K562 (cell line): Measurements from ENCODE around the gene IRS1.

Experiments used
- FOSL1 ChIP-seq: fragments of 200-800 bp; sonication (Bioruptor generic); conservative IDR thresholded peaks from 2 replicates; pipeline ENCODE4 v1.6.1; 2016; ENCODE audit warnings: missing genetic modification characterization, missing compliant biosample characterization
- NFE2L1 ChIP-seq: fragments of 450-650 bp; IDR thresholded peaks from 2 replicates; pipeline ENCODE4 v1.6.1; 2016; ENCODE audit warnings: missing genetic modification characterization, low read depth, mild to moderate bottlenecking, missing compliant biosample characterization, moderate library complexity, borderline replicate concordance
- PHB2 ChIP-seq: fragments of 450-650 bp; IDR thresholded peaks from 2 replicates; pipeline ENCODE4 v1.6.1; 2017; ENCODE audit warnings: low read depth
- RFX5 ChIP-seq: IDR thresholded peaks from 2 replicates; pipeline ENCODE4 v1.6.1; 2011; ENCODE audit warnings: low read depth, mild to moderate bottlenecking, improper control_type of control experiment, low read length
- SOX6 ChIP-seq: fragments of 450-650 bp; IDR thresholded peaks from 2 replicates; pipeline ENCODE4 v1.6.1; 2014; ENCODE audit warnings: mild to moderate bottlenecking
- TARDBP ChIP-seq: fragments of 450-650 bp; IDR thresholded peaks from 2 replicates; pipeline ENCODE4 v1.6.1; 2016
- ZNF274 ChIP-seq: IDR thresholded peaks from 2 replicates; pipeline ENCODE4 v1.6.1; 2011; ENCODE audit warnings: low read depth, mild to moderate bottlenecking, low read length, moderate library complexity, borderline replicate concordance
- TF ChIP-seq, protein P1 (sequence below): IDR thresholded peaks from 2 replicates; pipeline ENCODE4 v1.6.1; 2016; ENCODE audit warnings: missing genetic modification characterization, missing compliant biosample characterization
- TF ChIP-seq, protein P2 (sequence below): sonication (generic); formaldehyde crosslinking; IDR thresholded peaks from 2 replicates; pipeline ENCODE4 v1.8.0; 2022; ENCODE audit warnings: mild to moderate bottlenecking, missing genetic modification reagents, borderline replicate concordance
- TF ChIP-seq, protein P3 (sequence below): fragments of 250-450 bp; sonication (Bioruptor Pico); IDR thresholded peaks from 2 replicates; pipeline ENCODE4 v1.4.0; 2020
- TF ChIP-seq, protein P4 (sequence below), 3 experiments: IDR thresholded peaks in 2 of 3; conservative IDR thresholded peaks in 1 of 3; 2 replicates each; pipeline ENCODE4 v1.5.1; 2011 to 2012; ENCODE audit warnings: low read length in 3 of 3, mild to moderate bottlenecking in 3 of 3, control low read depth in 2 of 3, improper control_type of control experiment in 1 of 3, inconsistent platforms in 1 of 3, low read depth in 1 of 3, mixed read lengths in 1 of 3, moderate library complexity in 1 of 3; ENCODE audit not compliant: insufficient read depth in 2 of 3
- TF ChIP-seq, protein P5 (sequence below): sonication (generic); formaldehyde crosslinking; IDR thresholded peaks from 2 replicates; pipeline ENCODE4 v1.4.0; 2020; ENCODE audit warnings: mild to moderate bottlenecking, missing genetic modification reagents
- TF ChIP-seq, protein P6 (sequence below), 2 experiments: IDR thresholded peaks; 2 replicates each; pipeline ENCODE4 v1.6.1; 2012; ENCODE audit warnings: improper control_type of control experiment in 2 of 2, low read depth in 2 of 2, low read length in 2 of 2, borderline replicate concordance in 1 of 2

DNA sequence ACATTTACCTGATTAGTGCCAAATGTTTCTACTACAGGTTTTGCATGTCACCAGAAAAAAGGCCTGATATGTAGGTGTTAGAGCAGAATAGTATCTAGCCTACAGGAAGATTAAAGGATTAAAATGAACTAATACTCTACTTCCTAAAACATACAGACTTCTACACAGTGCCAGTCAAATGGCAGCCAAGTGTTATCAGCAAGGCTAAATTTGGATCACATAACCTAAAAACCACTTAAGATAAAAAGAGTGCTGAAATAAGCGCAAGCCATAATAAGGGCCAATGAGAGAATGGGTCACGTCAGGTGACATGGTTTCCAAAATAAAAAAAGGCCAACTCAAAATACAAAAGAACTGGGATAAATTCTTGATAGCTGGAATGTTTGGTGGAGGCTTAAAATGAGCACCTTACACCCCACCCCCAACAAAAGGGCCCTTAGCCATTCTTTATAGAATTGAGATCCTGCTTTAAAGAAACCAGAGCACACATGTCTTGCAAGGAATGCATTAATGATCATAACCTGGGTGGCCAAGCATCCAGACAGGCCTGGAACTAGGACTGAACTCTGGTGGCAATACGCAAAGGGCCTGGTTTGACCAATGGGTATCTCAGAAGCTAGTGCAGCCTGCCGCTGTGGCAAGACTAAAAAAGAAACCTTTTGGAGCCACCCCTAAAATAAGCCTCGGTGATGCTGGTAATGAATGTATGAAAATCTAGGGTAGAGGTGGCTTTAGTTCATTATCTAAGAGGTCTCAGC is 32.4 kb downstream of the IRS1 start:
- TF ChIP-seq RFX5 (no peak), TARDBP (no peak), PHB2 (no peak), ZNF274 (no peak), FOSL1 (tag) (no peak), NFE2L1 (tag) (no peak), SOX6 (no peak)
- TF ChIP-seq, protein P1, sequence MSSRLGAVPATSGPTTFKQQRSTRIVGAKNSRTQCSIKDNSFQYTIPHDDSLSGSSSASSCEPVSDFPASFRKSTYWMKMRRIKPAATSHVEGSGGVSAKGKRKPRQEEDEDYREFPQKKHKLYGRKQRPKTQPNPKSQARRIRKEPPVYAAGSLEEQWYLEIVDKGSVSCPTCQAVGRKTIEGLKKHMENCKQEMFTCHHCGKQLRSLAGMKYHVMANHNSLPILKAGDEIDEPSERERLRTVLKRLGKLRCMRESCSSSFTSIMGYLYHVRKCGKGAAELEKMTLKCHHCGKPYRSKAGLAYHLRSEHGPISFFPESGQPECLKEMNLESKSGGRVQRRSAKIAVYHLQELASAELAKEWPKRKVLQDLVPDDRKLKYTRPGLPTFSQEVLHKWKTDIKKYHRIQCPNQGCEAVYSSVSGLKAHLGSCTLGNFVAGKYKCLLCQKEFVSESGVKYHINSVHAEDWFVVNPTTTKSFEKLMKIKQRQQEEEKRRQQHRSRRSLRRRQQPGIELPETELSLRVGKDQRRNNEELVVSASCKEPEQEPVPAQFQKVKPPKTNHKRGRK (tag): no peak
- TF ChIP-seq, protein P2, sequence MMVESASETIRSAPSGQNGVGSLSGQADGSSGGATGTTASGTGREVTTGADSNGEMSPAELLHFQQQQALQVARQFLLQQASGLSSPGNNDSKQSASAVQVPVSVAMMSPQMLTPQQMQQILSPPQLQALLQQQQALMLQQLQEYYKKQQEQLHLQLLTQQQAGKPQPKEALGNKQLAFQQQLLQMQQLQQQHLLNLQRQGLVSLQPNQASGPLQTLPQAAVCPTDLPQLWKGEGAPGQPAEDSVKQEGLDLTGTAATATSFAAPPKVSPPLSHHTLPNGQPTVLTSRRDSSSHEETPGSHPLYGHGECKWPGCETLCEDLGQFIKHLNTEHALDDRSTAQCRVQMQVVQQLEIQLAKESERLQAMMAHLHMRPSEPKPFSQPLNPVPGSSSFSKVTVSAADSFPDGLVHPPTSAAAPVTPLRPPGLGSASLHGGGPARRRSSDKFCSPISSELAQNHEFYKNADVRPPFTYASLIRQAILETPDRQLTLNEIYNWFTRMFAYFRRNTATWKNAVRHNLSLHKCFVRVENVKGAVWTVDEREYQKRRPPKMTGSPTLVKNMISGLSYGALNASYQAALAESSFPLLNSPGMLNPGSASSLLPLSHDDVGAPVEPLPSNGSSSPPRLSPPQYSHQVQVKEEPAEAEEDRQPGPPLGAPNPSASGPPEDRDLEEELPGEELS (CRISPR knock-in tag): no peak
- TF ChIP-seq, protein P3, sequence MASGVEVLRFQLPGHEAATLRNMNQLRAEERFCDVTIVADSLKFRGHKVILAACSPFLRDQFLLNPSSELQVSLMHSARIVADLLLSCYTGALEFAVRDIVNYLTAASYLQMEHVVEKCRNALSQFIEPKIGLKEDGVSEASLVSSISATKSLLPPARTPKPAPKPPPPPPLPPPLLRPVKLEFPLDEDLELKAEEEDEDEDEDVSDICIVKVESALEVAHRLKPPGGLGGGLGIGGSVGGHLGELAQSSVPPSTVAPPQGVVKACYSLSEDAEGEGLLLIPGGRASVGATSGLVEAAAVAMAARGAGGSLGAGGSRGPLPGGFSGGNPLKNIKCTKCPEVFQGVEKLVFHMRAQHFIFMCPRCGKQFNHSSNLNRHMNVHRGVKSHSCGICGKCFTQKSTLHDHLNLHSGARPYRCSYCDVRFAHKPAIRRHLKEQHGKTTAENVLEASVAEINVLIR (CRISPR knock-in tag): no peak
- TF ChIP-seq, protein P4, sequence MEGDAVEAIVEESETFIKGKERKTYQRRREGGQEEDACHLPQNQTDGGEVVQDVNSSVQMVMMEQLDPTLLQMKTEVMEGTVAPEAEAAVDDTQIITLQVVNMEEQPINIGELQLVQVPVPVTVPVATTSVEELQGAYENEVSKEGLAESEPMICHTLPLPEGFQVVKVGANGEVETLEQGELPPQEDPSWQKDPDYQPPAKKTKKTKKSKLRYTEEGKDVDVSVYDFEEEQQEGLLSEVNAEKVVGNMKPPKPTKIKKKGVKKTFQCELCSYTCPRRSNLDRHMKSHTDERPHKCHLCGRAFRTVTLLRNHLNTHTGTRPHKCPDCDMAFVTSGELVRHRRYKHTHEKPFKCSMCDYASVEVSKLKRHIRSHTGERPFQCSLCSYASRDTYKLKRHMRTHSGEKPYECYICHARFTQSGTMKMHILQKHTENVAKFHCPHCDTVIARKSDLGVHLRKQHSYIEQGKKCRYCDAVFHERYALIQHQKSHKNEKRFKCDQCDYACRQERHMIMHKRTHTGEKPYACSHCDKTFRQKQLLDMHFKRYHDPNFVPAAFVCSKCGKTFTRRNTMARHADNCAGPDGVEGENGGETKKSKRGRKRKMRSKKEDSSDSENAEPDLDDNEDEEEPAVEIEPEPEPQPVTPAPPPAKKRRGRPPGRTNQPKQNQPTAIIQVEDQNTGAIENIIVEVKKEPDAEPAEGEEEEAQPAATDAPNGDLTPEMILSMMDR (IDR thresholded peaks at IDR 0.05 in 2 of 3, conservative IDR thresholded peaks at IDR 0.05 in 1 of 3; ENCODE audit: insufficient read depth in 2 of 3, low read depth in 1 of 3, low read length in 3 of 3): no peak
- TF ChIP-seq, protein P5, sequence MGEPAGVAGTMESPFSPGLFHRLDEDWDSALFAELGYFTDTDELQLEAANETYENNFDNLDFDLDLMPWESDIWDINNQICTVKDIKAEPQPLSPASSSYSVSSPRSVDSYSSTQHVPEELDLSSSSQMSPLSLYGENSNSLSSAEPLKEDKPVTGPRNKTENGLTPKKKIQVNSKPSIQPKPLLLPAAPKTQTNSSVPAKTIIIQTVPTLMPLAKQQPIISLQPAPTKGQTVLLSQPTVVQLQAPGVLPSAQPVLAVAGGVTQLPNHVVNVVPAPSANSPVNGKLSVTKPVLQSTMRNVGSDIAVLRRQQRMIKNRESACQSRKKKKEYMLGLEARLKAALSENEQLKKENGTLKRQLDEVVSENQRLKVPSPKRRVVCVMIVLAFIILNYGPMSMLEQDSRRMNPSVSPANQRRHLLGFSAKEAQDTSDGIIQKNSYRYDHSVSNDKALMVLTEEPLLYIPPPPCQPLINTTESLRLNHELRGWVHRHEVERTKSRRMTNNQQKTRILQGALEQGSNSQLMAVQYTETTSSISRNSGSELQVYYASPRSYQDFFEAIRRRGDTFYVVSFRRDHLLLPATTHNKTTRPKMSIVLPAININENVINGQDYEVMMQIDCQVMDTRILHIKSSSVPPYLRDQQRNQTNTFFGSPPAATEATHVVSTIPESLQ (CRISPR knock-in tag): no peak
- TF ChIP-seq, protein P6, sequence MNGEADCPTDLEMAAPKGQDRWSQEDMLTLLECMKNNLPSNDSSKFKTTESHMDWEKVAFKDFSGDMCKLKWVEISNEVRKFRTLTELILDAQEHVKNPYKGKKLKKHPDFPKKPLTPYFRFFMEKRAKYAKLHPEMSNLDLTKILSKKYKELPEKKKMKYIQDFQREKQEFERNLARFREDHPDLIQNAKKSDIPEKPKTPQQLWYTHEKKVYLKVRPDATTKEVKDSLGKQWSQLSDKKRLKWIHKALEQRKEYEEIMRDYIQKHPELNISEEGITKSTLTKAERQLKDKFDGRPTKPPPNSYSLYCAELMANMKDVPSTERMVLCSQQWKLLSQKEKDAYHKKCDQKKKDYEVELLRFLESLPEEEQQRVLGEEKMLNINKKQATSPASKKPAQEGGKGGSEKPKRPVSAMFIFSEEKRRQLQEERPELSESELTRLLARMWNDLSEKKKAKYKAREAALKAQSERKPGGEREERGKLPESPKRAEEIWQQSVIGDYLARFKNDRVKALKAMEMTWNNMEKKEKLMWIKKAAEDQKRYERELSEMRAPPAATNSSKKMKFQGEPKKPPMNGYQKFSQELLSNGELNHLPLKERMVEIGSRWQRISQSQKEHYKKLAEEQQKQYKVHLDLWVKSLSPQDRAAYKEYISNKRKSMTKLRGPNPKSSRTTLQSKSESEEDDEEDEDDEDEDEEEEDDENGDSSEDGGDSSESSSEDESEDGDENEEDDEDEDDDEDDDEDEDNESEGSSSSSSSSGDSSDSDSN (IDR thresholded peaks at IDR 0.05; ENCODE audit: borderline replicate concordance in 1 of 2, low read depth in 2 of 2, low read length in 2 of 2): no peak
